Smooth muscle cell of the pulmonary artery (primary cell): ENCODE measurements around the gene CCL17. TPM values are rescaled to one million over a fixed set of nuclear protein-coding genes. Genes with fewer than 3 reads are reported as not detected.

Experiments
- total RNA-seq: library from RNA; depleted of rRNA; stranded (reverse); fragments of >200 nt; gene quantifications from 2 replicates; pipeline ENCODE4 v1.2.3, GENCODE V29; 2014

The CCL17 gene
- total RNA-seq = not detected in 2 replicates

GRCh38 chr16:57403965-57404817 is at the start of gene CCL17:
Gene CCL17 (plus strand): TSS chr16:57404767. CDS start chr16:57413933, 9,166 bp downstream.

DNA sequence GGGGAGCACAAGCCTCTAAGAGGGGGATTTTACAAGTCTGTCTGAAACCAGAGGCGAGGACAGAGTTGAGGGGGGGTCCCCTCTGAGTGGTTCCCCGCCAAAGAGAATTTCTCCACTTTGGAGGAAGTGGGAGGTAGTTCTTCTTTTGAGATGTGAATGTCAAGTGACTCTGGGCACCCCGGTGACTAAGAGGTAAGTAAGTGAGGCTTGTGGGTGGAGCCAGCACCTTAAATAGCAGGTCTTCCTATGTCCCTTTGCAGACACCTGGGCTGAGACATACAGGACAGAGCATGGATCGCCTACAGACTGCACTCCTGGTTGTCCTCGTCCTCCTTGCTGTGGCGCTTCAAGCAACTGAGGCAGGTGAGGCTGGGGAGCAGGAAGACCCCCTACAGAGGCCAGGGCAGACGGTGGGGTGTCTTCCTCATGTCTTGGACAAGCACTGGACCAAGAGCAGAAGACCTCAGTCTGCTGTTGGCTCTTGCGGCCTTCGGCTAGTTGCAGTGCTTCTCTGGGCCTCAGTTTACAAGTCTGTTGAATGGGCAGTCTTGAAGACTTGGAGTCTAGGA is 46.0 kb upstream of the CCL17 start, which contains the start of gene CCL22:
CCL22 (plus strand) TSS at position 257 of the 569 bp plus-strand sequence; CDS start at position 291, 34 bp downstream.

DNA sequence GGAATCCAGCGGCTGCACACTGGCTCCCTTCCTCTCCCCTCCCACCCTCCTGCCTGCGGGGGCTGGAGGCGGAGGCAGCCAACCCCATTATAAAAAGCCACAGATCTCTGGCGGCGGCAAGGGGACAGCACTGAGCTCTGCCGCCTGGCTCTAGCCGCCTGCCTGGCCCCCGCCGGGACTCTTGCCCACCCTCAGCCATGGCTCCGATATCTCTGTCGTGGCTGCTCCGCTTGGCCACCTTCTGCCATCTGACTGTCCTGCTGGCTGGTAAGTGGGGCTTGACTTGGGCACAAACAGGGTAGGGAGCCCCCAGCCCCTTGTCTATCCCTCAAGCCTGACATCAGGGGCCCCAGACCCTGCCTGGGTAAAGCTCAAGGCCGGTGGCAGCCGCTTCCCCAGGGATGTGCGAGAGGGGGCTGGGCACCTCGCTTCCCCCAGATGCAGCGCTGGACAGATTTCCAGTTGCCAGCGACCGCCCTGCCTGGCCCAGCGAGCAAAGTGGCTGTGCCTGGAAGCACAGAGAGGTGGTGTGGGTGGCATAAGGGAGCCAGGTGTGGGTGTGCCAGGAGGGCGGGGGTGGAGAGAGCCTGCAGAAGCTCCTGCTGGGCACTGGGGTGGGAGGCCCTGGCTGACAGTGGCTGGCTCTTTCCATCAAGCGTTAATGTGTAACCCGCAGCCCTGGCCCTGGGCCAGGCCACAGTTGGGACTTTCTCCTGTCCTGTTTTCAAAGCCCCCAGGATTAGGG is 32.0 kb upstream of the CCL17 start, which contains the start of gene CX3CL1:
CX3CL1 (plus strand) TSS at position 119 of the 745 bp plus-strand sequence; CDS start at position 198, 79 bp downstream.

DNA sequence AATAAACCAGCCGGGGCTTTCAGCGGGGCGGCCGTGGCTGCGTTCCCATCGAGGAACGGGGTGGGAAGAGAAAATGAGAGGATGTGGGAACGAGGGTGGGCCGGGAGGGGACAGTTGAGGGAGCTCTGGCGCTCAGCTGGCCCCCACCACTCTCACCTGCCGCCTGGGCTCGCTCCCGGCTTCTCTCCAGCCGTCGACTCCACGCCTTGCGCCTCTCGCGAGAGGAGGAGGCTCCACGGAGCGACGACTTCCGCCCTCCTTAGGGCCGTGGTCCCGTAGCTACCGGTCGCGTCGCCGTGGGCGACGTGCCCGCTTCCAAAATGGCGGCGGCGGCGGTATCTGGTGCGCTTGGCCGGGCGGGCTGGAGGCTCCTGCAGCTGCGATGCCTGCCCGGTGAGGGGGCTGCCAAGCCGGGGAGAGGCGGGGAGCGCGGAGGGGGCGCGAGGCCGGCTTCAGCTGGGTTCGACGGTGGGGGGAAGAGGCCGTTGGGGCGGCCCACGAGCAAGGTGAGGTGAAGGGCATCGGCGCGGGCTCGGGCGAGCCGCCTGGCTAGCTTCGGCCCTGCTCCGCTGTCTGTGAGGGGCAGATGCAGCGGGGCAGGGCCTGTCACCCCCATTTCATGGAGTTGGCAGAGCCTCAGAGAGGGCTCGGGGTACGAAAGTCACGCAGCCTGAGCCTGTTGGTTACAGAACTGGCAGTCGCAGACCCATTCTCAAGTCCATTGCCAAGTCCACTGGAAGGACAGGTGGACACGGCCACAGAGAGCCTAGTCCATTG is 42.8 kb downstream of the CCL17 start, which contains the start of the genes CIAPIN1 and COQ9:
CIAPIN1 (minus strand) TSS at position 200 of the 777 bp plus-strand sequence. CDS start 6,457 bp downstream, outside the sequence.
COQ9 (plus strand) TSS at position 294 of the 777 bp plus-strand sequence; CDS start at position 321, 27 bp downstream.

DNA sequence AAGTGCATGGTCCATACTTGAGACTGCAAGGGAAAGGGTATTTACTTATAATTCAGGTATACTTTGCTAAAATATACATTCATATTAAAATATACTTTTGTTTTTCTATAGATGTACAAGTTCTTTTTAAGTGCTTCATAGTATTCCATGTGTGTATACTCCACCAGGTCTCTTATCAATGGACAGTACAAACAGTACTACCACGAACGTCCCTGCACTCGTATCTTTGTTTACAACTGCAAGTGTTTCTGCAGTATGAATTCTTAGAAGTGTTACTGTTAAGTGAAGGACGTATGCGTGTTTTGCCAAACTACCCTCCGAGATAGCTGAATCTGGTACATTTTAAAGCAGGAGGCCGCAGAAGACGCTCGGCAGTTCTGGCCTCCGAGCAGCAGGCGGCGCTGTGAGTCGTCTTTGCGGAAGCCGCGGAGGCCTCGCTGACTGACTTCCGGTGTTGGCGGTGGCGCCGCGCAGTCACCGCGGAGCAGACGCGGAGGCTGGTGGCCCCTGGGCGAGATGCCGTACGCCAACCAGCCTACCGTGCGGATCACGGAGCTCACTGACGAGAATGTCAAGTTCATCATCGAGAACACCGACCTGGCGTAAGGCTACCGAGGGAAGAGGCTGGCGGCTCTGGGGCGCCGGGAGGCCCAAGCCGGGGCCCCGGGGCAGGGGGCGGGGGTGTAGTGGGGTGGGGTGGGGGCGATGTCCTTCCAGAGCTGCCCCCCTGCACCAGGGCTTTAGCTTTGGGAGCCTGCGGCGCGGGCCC is 57.8 kb downstream of the CCL17 start, which contains the start of gene POLR2C:
POLR2C (plus strand) TSS at position 471 of the 769 bp plus-strand sequence; CDS start at position 517, 46 bp downstream.

Other genes starting within 250 kb of the CCL17 start
- 44.5 and 45.9 TPM in 2 replicates for gene PSME3IP1, start 218.7 kb upstream of the CCL17 start, total RNA-seq
- gene RSPRY1, start 218.4 kb upstream of the CCL17 start, total RNA-seq = 41.2 and 48.6 TPM in 2 replicates
- gene ARL2BP, start 159.5 kb upstream of the CCL17 start, total RNA-seq = 55.1 and 63.9 TPM in 2 replicates
- not detected in 2 replicates for gene PLLP, start 120.1 kb upstream of the CCL17 start, total RNA-seq
- not detected in 2 replicates for gene CCL22, start 46.0 kb upstream of the CCL17 start, total RNA-seq
- 4.2 and 10.8 TPM in 2 replicates for gene CX3CL1, start 32.3 kb upstream of the CCL17 start, total RNA-seq
- 34.0 and 36.6 TPM in 2 replicates for gene CIAPIN1, start 42.6 kb downstream of the CCL17 start, total RNA-seq
- 37.6 and 47.4 TPM in 2 replicates for gene COQ9, start 42.7 kb downstream of the CCL17 start, total RNA-seq
- gene POLR2C, start 57.9 kb downstream of the CCL17 start, total RNA-seq = 104 and 111 TPM in 2 replicates
- 48.0 and 50.5 TPM in 2 replicates for gene DOK4, start 81.7 kb downstream of the CCL17 start, total RNA-seq
- gene CCDC102A, start 131.8 kb downstream of the CCL17 start, total RNA-seq = 16.3 and 19.3 TPM in 2 replicates
- not detected in 2 replicates for gene ADGRG5, start 137.9 kb downstream of the CCL17 start, total RNA-seq
- gene ADGRG1, start 223.9 kb downstream of the CCL17 start, total RNA-seq = 2.2 and 5.9 TPM in 2 replicates